Measurements from ENCODE around the gene MGLL. TPM values are rescaled to one million over a fixed set of nuclear protein-coding genes. Genes with fewer than 3 reads are reported as not detected.
"Not testable (repeated sequence)": the region's sequence is repeated elsewhere in the genome, so short reads cannot be mapped to it uniquely, and the experiment has no call there.

Gene MGLL
- total RNA-seq, 1 experiment from 2014 or later: 95.0 TPM

DNA sequence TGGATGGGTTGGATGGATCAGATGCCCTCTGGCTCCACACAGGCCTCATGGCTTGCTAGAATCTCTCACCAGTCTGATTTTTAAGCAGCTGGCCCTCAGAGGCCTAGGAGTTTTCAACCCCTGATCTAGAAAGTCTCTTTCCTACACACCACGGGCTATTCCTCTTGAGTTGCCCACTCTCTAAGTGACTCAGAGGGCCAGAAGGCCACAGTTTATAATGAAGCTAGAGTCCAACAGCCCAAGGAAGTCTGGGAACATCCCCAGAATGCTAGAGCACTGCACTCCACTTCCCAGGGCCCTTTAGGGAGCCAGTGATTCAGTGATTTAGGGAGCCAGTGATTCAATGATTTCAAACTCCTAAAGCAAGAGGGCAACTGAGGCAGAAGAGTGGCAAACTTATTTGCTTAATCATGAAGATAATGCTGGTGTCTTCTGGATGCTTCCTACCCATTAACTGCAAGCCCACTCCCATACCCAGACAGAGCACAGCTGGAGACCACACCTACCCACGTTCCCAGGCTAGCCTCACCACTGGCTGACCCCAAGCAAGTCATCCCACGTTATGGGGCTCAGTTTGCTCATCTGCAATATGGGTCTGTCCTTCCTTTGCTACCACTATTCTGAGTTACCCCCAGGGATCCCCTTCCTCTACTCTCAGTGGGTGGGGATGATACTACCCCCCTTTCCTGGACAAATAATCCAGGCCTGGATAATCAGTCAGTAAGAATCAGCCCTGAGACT is 112.8 kb downstream of the MGLL start:
- no peak for DNase-seq (ENCODE audit: low spot score)

DNA sequence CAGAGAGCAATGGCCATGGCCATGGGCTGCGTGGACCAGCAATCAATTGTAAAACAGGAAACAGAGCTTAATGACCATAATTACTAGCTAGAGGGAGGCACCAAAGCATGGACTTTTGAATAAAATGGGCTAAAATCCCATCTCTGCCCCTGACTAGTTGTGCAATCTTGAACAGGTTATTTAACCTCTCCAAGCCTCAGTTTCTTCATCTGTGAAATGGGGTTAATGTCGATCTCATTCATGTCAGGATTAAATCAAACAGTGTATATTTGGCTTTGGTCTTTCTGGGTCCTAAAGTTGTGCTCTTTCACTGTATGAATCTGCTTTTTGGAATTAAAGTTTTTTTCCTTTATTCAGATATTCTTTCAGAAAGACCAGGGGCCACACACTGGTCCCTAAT is 113.5 kb downstream of the MGLL start:
- DNase-seq (ENCODE audit: low spot score): no peak

DNA sequence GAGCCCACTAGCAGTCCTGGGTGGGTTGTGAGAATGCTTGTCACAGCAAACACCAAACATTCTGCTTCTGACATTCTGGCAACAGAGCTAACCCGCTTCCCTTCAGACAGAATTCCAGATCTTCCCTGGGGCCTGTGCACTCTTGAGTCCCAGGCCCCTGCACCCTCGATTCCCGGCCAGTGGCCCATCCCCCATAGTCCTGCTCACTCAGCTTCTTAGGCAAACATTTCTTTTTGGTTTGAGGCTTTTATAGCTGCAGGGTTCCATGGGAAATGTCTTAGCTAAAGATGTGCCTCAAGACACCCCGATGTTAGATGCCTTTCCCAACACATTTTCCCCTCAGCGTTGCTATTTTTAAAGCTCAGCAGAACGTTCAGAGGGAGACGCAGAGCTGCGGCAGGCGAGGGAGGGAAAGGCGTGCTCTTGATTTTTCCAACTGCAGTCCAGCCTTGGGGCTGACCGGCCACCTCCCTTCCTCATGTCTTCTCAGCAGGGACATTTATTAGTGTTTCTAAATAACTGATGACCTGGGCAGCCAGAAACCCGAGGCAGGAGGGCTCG is 114.4 kb downstream of the MGLL start:
- no peak for DNase-seq (ENCODE audit: low spot score)

DNA sequence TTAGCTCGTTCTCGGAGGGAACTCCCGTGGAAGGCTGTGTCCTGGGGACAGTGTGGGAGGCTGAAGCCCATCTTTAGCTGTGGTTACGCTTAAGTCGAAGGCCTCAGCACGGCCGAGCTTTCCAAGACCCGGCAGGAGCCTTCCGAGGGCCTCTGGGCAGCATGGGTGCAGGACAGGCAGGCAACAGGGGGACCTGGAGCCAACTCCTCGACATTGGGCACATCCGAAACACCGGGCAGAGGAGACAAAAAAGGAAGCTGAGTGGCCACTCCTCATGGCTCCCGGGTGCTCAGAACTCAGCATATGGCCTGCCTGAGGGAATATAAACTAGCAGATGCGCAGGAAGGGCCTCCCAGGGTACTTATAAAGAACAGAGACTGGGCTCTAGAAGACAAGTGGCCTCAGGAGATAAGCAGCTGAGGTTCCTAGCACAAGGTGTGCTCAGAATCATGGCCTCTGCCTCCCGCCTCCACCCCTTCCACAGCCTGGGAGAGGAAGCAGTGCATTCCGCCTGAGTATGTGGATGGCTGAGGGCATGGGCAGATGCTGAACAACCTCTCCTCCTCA is 115.4 kb downstream of the MGLL start:
- no peak for DNase-seq (ENCODE audit: low spot score)

DNA sequence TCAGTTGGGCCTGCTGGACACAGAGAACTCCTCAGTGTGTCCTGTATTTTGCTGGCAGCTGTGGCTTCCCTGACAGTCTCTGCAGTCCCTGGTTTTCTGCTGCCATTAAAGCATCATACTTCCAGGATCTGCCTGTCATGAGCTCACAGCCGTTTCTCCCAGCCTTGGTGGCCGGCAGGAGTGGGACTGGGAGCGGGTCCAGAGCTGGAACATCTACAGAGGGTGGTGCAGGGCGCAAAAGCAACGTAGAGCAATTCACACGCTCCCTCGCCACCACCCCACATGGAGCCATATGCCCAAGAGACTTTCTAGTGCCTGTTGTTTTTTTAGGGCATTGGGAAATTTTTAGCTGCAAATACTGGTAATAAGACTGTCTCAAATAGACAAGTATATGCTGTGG is 116.0 kb downstream of the MGLL start:
- no peak for DNase-seq (ENCODE audit: low spot score)

DNA sequence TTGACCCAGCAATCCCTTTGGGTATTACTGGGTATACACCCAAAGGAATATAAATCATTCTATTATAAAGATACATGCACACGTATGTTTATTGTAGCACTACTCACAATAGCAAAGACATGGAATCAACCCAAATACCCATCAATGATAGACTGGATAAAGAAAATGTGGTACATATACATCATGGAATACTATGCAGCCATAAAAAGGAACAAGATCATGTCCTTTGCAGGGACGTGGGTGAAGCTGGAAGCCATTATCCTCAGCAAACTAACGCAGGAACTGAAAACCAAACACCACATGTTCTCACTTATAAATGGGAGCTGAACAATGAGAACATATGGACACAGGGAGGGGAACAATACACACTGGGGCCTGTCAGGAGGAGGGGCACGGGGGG is 117.5 kb downstream of the MGLL start:
- not testable (repeated sequence) for DNase-seq (ENCODE audit: low spot score)

DNA sequence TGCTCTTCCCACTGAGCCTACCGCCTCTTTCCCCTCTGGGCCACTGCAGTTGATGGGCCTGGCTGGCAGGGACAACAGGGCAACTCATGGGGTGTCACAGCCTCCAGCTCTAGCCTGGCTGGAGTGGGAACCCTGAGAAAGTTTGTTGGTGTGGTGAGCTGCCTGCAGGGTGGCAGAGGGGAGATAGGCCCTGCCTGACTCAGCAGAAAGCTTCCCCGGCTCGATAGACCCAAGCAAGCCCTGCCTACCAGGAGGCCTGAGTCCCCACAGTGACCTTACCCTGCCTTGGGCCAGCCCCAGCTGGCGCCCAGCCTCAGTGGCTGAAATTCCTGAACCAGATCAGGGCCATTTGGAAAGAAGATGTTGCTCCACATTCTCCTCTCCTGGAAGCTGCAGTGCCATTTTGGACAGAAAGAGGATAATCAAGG is 120.2 kb downstream of the MGLL start:
- DNase-seq (ENCODE audit: low spot score): no peak

DNA sequence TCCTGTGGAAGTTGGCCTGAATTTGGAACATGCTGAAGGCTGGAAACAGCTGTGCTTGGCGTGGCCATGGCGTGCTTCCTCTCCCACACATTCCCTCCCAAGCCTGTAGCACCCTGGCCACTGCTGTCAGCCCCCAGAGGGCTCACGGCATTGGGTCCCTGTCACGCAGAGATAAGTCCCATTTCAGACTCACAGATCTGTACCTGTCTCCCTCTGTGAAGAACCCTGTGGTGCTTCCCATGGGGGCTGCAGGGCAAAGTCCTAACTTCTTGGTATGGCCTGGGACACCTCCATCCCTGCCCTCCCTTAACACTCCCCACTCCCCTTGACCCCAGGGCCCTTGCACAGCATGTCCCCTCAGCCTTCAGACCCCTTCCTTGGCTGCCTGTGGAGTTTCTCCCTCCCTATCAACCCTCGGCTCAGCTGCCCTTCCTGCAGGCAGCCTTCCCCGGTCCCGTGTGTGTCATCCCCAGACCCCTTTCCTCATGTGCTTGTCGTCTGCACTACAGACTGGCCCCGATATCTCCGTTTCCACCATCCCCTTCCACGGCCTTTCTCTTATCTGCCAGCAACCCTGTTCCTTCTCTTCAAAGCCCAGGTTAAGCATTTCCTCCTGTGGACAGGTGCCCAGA is 120.9 kb downstream of the MGLL start:
- DNase-seq (ENCODE audit: low spot score): no peak

DNA sequence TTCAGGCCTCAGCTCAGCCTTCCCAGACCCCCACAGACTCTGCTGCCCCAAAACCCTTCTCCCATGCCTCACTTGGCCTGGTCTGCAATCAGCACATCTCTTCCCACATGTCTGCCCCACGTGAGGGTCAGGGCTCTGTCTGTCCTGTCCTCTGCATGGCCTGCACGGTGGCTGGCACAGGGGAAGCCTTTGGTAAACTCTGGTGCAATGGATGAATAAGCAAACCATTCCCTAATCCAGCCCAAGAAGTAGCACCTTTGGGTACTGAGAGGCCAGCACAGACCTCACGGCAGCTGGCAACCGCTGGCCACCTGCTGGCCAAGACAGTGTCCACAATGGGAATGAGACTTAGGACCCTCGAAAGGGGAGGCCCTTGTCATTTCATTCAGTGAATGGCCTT is 121.9 kb downstream of the MGLL start:
- DNase-seq (ENCODE audit: low spot score): no peak

DNA sequence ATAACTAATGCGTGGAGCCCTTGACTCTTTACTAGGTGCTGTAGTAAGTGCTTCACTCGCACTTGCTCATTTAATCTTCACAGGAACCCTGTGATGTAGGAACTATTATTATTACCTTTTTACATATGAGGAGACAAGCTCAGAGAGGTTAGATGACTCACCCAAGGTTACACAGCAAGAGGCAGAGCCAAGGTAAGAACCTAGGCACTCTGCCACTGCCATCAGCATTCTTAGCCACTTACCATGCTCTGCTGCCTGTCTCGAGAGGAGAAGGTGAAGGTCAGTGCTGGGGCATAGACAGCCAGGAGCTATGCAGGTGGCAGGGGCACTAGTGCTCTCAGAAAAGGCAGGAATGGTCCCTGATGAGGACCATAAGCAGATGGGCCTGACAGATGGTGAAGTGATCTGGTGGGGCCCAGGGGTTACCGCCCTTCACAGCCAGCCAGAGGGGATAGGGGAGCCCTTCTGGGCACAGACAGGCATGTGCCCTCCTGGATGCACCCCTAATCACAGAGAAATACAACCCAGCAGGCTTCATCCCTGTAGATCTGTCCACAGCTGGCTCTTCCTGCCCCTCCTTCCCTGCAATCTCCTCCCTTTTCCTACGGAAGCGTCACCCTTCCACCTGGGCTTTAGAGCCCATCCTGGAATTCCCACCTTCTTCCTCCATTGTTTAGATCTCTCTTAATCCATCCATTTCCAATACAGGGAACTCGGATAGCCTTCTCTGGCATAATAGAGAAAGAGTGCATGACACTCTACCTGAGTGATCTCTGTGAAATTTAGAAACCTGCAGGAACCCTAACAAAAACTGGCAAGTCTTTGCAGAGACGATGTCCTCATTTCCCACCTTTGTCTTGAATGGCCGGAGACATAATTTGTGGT is 122.7 kb downstream of the MGLL start:
- no peak for DNase-seq (ENCODE audit: low spot score)

DNA sequence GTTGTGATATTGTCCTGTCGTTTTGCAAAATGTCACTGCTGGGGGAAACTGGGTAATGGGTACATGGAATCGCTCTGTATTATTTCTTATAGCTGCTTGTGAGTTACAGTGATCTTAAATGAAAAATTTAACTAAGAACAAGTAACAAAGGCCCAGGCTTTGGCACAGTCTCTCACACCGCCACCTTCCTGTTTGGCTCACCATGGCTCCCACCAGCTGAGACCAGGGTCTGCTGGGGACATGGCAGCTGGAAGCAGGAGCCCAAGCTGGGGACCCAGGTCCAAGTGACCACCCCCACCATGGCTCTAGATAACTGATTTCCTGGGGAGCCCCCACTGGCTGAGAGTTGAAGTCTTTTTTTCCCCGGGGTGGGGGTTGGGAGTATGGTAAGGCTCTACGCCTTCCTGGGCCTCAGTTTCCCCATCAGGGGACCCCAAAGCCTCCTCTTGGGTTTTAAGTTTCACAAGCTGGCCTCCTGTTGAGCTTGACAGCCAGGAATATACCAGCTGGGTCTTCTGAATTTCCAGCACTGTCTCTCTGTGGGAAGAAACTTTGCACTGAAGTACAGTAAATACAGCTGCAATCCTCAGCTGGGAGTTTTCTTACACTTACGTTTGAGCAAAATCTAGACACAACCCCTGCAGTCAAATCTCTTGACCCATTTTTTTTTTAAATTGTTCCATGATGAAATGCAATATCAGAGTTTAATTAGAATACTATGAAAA is 123.5 kb downstream of the MGLL start:
- no peak for DNase-seq (ENCODE audit: low spot score)

DNA sequence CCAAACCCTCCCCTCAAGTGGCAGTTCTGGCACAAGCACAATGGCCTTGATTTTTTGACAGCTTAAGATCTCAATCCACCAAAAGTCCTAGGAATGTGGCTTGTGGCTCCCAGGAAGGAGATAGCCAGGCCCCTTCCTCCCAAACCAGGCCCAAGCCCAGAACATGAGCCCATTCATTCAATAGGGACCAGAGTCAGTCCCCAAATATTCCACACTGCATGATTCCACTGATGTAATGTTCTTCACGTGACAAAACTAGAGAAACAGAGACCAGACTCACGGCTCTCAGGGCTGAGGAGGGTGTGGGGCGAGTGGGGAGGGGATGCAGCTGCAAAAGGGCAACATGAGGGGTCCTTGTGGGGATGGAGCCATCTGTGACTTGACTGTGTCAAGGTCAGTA is 124.0 kb downstream of the MGLL start:
- no peak for DNase-seq (ENCODE audit: low spot score)

DNA sequence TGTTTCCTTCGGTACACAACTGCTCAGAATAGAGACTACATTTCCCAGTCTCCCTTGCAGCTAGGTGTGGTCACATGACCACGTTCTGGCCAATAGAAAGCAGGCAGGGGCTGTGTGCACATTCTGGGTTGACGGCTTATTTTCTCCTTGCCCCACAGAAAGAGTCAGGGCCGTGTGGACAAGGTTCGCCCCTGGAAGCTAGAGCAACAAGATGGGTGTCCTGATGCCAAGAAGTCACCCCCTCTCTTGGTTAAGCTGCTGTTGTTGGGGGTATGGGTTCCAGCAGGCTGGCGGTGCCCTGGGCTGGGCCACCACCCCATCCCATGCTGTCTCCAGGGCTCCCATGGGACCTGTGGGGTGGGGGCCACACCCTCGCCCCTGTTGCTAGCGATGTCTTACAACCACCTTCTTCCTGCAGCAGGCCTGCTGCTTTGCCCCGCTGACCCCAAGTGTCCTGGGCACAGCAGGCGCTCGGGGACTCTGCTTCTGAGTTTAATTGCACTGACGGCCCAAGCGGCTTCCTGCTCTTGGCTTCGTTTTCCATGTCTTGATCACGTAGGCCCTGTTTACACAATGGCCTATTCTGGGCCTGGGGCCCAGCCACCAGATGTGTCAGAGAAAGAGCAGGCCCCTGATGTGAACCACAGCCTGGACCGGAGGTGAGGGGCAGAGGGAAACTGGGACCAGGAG is 124.6 kb downstream of the MGLL start:
- peak; percentile 67 for DNase-seq (ENCODE audit: low spot score)

DNA sequence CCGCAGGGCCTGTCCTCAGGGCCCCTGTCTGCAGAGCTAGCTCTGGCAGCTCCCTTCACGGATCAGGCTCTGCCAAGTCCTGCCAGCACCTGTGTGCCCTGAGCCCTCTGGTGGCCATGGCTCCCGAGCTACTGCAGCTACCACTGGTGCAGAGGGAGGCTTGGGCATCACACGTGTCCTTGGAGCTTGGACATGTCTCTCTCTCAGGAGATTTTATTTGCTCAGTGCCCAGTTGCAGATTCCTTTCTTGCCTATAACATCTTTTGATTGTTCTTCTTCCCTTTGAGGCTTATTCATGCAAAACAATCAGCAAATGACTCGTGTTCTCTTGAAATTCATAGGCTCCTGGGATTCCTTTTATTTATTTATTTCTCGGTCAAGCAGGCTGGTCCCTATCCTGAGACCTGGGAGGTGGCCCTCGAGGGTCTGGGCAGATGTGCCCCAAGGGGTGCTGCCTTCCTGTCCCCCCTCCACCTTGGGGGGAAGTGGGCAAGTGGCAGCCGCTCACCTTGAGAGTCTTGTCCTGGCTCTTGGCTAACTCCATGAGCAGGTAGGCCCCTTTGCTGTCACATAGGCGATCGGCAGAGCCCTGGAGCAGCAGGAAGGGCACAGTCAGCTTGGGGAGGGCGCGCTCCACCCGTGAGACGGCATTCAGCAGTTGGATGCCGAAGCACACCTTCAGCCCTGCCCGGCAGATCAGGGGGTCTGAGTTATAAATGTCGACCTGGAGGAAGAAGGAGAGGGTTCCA is 127.7 kb downstream of the MGLL start:
- DNase-seq (ENCODE audit: low spot score): peak; percentile 88

DNA sequence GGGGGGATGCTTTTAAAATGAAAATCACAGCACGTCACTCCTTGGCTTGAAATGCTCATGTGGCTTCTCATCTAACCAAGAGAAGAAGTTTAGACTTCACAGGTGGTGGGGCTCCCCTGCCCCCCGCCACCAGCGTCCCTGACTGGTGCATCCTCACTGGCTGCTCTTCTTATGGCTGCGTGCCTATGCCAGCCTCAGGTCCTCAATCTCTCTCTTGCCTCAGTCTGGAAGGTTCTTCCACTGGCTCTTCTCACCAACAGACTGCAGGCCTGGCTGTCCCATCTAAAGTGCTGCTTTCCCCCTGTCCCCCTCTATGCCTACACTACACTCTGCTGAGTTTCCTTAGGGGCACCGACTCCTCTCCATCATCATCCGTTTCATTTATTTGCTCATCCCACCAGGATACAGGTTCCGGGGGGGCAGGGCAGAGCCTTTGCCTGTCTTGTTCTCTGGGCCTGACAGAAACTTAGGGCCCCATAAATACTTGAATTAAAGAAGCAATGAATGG is 128.9 kb downstream of the MGLL start:
- DNase-seq (ENCODE audit: low spot score): no peak

DNA sequence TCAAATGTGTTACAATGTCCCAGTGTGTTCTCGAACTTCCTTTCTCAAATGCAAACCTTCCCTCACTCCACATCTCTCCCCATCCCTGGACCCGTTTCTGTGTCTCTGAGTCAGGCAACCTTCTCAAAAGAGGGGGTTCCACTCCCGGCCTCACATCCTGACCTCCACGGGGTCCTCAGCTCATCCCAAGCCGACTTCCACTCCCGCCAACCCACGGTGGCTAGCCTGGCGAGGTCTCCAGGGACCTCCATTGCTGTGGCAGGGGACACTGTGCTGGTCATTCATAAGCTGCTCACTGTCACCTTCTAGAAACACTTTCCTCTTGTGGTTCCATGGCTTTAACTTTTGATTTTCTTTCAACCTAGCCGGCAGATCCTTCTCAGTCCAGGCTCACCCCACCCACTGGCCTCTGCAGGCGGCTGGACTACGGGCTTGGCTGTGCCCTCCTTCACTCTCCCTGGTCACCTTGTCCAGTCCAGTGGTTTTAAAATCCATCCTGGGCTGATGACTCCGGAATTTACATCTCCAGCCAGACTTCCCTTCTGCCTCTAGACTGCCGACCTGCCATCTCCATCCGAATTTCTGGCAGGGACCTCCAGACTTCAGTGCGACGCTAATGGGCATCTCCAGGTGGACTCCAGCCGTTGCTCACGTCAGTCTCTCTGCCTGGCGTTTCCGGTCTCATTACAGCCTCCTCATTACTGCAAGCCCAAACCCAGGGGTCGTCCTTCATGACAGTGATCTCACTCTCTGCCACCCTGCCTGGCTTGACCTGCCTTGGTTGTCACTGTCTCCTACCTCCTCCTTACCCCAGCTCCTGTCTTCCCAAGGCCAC is 129.6 kb downstream of the MGLL start:
- DNase-seq (ENCODE audit: low spot score): no peak

DNA sequence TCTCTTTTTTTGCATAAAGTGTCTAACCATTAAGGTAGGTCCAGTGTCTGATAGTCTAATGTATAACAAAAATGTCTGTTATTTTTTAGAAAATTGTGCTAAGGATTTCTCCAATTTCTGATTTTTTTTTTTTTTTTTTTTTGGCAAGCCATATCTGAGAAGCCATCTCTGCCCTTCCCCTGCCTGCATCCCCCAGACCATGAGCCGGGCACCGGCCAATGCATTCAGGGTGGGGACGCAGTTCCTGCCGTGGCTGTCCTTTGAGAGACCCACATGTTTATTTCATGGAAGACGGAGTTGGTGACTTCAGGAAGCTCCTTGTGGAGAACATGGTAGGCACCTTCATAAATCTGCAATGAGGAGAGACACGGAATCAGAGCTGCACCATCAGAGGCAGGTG is 130.3 kb downstream of the MGLL start:
- DNase-seq (ENCODE audit: low spot score): no peak

DNA sequence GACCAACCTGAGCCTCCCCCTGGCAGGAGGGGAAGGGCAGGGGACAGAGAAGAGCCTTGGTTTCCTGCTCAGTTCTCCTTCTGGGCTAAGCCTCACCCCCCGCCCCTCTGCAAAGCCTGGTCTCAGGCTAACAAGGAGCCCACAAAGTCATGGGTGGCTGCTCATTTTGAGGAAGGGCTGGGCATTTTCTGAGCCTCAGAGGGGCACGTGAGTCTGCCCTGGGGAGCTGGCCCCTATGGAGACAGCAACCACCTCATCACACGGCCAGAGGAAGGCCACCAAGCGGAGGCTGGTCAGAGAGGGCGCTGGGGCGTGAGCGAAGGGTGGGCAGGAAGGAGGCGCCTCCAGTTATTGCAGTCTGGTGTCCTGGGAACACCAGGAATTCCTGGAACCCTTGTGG is 130.8 kb downstream of the MGLL start:
- DNase-seq (ENCODE audit: low spot score): no peak
